ENCODE measurements around the gene DDIT4L. TPM values are rescaled to one million over a fixed set of nuclear protein-coding genes. Genes with fewer than 3 reads are reported as not detected.

The DDIT4L gene
- total RNA-seq, 1 donor from 2014 or later, result 5.4 TPM

DNA sequence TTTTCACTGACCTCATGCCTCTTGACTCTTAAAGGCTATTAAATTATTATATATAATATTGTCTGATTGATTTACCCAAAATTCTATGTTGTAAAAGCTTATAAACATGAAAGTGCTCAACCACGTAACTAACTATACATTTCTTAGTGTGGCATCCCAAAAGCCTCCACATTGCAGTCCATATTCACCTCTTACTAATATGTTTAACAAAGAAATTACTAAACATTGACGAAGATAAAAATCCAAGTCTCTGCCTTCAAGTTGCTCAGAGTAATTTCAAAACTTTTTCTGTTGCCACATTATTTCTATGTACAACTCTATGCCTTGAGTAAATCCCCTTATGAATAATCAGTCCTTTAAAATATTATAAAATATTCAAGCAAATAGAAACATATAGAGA lies 14.4 kb downstream of the DDIT4L start:
- Histone ChIP-seq H3K27ac (no peak overlapping the region), H3K36me3 (no peaks in the 10 kb centered on the region), H3K9me3 (no peaks in the 10 kb centered on the region), H3K4me1 (no peaks in the 10 kb centered on the region), H3K4me3 (no peak overlapping the region), H3K27me3 (no peaks in the 10 kb centered on the region)
- TF ChIP-seq CTCF (IDR thresholded peaks at IDR 0.05) (no peak), POLR2A (IDR thresholded peaks at IDR 0.05) (no peak), POLR2AphosphoS5 (IDR thresholded peaks at IDR 0.05; ENCODE audit: insufficient read depth in 1 of 2, low read depth in 1 of 2) (no peak)
- intact Hi-C loops (cut with DNase I), result no loop called here
- no peak for DNase-seq (ENCODE audit: extremely low spot score in 2 of 2)

- intact Hi-C loops (cut with DNase I), result no loop called here
- H3K36me3 ChIP-seq, result no peaks in the 10 kb centered on the region
- no peaks in the 10 kb centered on the region for H3K9me3 ChIP-seq
- H3K27ac ChIP-seq, result no peak overlapping the region
- H3K27me3 ChIP-seq, result no peaks in the 10 kb centered on the region
- no peak overlapping the region for H3K4me3 ChIP-seq
- H3K4me1 ChIP-seq, result no peaks in the 10 kb centered on the region
- DNase-seq (ENCODE audit: extremely low spot score in 2 of 2), result no peak
- no peak for TF ChIP-seq CTCF (IDR thresholded peaks at IDR 0.05)
- TF ChIP-seq POLR2A (IDR thresholded peaks at IDR 0.05), result no peak
- no peak for TF ChIP-seq POLR2AphosphoS5 (IDR thresholded peaks at IDR 0.05; ENCODE audit: insufficient read depth in 1 of 2, low read depth in 1 of 2)
Observed at GRCh38 chr4:100174985-100175383, 15.3 kb downstream of the DDIT4L start.

DNA sequence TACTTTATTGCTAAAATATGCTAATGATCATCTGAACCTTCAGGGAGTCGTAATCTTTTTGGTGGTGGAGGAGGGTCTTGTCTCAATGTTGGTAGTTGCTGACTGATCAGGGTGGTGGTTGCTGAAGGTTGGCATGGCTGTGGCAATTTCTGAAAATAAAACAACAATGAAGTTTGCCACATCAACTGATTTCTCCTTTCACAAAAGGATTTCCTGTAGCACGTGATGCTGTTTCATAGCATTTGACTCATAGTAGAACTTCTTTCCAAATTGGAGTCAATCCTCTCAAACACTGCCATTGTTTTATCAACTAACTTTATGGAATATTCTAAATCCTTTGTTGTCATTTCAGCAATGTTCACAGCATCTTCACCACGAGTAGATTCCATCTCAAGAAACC lies 19.3 kb downstream of the DDIT4L start:
- no peaks in the 10 kb centered on the region for H3K36me3 ChIP-seq
- no peak overlapping the region for H3K27ac ChIP-seq
- no peaks in the 10 kb centered on the region for H3K27me3 ChIP-seq
- intact Hi-C loops (cut with DNase I), result no loop called here
- no peak overlapping the region for H3K4me3 ChIP-seq
- DNase-seq (ENCODE audit: extremely low spot score in 2 of 2), result no peak
- TF ChIP-seq POLR2A (IDR thresholded peaks at IDR 0.05) (no peak), POLR2AphosphoS5 (IDR thresholded peaks at IDR 0.05; ENCODE audit: insufficient read depth in 1 of 2, low read depth in 1 of 2) (no peak), CTCF (IDR thresholded peaks at IDR 0.05) (no peak)
- H3K9me3 ChIP-seq, result no peaks in the 10 kb centered on the region
- no peaks in the 10 kb centered on the region for H3K4me1 ChIP-seq

GRCh38 chr4:100169491-100170485 lies 20.5 kb downstream of the DDIT4L start:
- Histone ChIP-seq H3K4me3 (no peak overlapping the region), H3K9me3 (no peaks in the 10 kb centered on the region), H3K27me3 (no peaks in the 10 kb centered on the region), H3K27ac (no peak overlapping the region), H3K4me1 (no peaks in the 10 kb centered on the region), H3K36me3 (no peaks in the 10 kb centered on the region)
- no peak for TF ChIP-seq CTCF (IDR thresholded peaks at IDR 0.05)
- TF ChIP-seq POLR2AphosphoS5 (IDR thresholded peaks at IDR 0.05; ENCODE audit: insufficient read depth in 1 of 2, low read depth in 1 of 2), result no peak
- intact Hi-C loops (cut with DNase I), result no loop called here
- no peak for DNase-seq (ENCODE audit: extremely low spot score in 2 of 2)

DNA sequence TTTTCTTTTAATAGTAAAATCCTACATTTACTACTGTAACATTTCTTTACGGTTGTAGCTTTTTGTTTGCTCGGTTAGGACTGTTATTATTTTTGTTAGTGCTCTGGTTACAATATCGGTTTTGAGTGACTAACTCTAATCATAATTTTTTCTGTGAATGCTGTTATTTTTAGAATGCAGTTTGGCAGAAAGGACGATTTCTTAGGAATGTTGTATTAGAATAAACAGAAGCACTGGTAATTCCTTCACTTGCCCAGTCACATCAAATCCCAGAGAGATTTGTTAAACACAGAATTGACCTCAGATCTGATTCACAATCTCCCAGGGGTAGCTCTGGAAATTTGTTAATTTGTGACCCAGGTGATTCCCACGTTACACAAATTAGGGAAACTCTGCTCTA lies 21.7 kb downstream of the DDIT4L start:
- DNase-seq (ENCODE audit: extremely low spot score in 2 of 2), result no peak
- Histone ChIP-seq H3K27ac (no peak overlapping the region), H3K9me3 (no peaks in the 10 kb centered on the region), H3K27me3 (no peaks in the 10 kb centered on the region), H3K36me3 (no peaks in the 10 kb centered on the region), H3K4me1 (no peaks in the 10 kb centered on the region), H3K4me3 (no peak overlapping the region)
- intact Hi-C loops (cut with DNase I), result no loop called here
- TF ChIP-seq POLR2AphosphoS5 (IDR thresholded peaks at IDR 0.05; ENCODE audit: insufficient read depth in 1 of 2, low read depth in 1 of 2) (no peak), CTCF (IDR thresholded peaks at IDR 0.05) (no peak), POLR2A (IDR thresholded peaks at IDR 0.05) (no peak)
